NCI-H2107 treated with DMSO at 0.1 percent for 48 hours (cell line): Measurements from ENCODE around the gene ELOVL6.

ENCODE experiments used
- DNase-seq: peaks from one replicate; lab custom pipeline; 2025; ENCODE audit not compliant: unreplicated experiment; lab: John Stamatoyannopoulos, UW

Gene ELOVL6

GRCh38 chr4:110129544-110129943 is 68.9 kb downstream of the ELOVL6 start:
- DNase-seq: no peak

GRCh38 chr4:110128472-110128919 is 69.9 kb downstream of the ELOVL6 start:
- no peak for DNase-seq

GRCh38 chr4:110128029-110128428 is 70.4 kb downstream of the ELOVL6 start:
- no peak for DNase-seq

GRCh38 chr4:110124711-110125110 is 73.7 kb downstream of the ELOVL6 start:
- no peak for DNase-seq

- DNase-seq: no peak
Measured at GRCh38 chr4:110122201-110122600, 76.2 kb downstream of the ELOVL6 start.

- DNase-seq: no peak
Measured at GRCh38 chr4:110120506-110120905, 77.9 kb downstream of the ELOVL6 start.

- DNase-seq: no peak
Measured at GRCh38 chr4:110119880-110120279, 78.5 kb downstream of the ELOVL6 start.

- DNase-seq: no peak
Measured at GRCh38 chr4:110119337-110119736, 79.1 kb downstream of the ELOVL6 start.

GRCh38 chr4:110112056-110112455 is 86.4 kb downstream of the ELOVL6 start:
- no peak for DNase-seq

GRCh38 chr4:110109455-110109854 is 89.0 kb downstream of the ELOVL6 start:
- DNase-seq: no peak

- no peak for DNase-seq
Measured at GRCh38 chr4:110108960-110109359, 89.5 kb downstream of the ELOVL6 start.

- no peak for DNase-seq
Measured at GRCh38 chr4:110108422-110108821, 90.0 kb downstream of the ELOVL6 start.

GRCh38 chr4:110107866-110108265 is 90.5 kb downstream of the ELOVL6 start:
- DNase-seq: no peak

- DNase-seq: no peak
Measured at GRCh38 chr4:110106931-110107296, 91.5 kb downstream of the ELOVL6 start.

- no peak for DNase-seq
Measured at GRCh38 chr4:110104661-110105060, 93.8 kb downstream of the ELOVL6 start.

GRCh38 chr4:110099638-110100037 is 98.8 kb downstream of the ELOVL6 start:
- DNase-seq: no peak

GRCh38 chr4:110096405-110096804 is 102.0 kb downstream of the ELOVL6 start:
- DNase-seq: no peak

- DNase-seq: no peak
Measured at GRCh38 chr4:110092646-110093045, 105.8 kb downstream of the ELOVL6 start.

GRCh38 chr4:110091434-110092140 is 106.8 kb downstream of the ELOVL6 start:
- no peak for DNase-seq

- DNase-seq: no peak
Measured at GRCh38 chr4:110088670-110089069, 109.7 kb downstream of the ELOVL6 start.

GRCh38 chr4:110087070-110087708 is 111.2 kb downstream of the ELOVL6 start:
- peak; percentile 30 for DNase-seq

GRCh38 chr4:110085131-110085530 is 113.3 kb downstream of the ELOVL6 start:
- no peak for DNase-seq

- DNase-seq: no peak
Measured at GRCh38 chr4:110084154-110084553, 114.3 kb downstream of the ELOVL6 start.
